ENCODE results near the gene CDC42EP2. TPM values are rescaled to one million over a fixed set of nuclear protein-coding genes. Genes with fewer than 3 reads are reported as not detected.
A peak's percentile ranks its signal among the peaks of the same experiment; 100 is the strongest.

The CDC42EP2 gene
- total and polyA plus RNA-seq, 2 of the 13 experiments (the other 11 are each of a cell fraction or from before 2014, with no cell fraction given), result 2.3 to 7.1 TPM

- TF ChIP-seq ZNF142 (CRISPR knock-in tag; IDR thresholded peaks at IDR 0.05), result no peak
- no peak for TF ChIP-seq HNRNPUL1 (IDR thresholded peaks at IDR 0.05; ENCODE audit: low read depth, low read length)
- peak; percentile 17; the same call in 1 of the 2 replicates for TF ChIP-seq ARID5B (CRISPR knock-in tag; IDR thresholded peaks at IDR 0.05)
- TF ChIP-seq DRAP1 (CRISPR knock-in tag; IDR thresholded peaks at IDR 0.05), result no peak
- TF ChIP-seq FOXK2 (IDR thresholded peaks at IDR 0.05), result no peak
- no peak for TF ChIP-seq ZNF552 (CRISPR knock-in tag; IDR thresholded peaks at IDR 0.05; ENCODE audit: borderline replicate concordance)
- TF ChIP-seq ZNF274 (CRISPR knock-in tag; IDR thresholded peaks at IDR 0.05), result no peak
- no peak for TF ChIP-seq MYPOP (CRISPR knock-in tag; IDR thresholded peaks at IDR 0.05)
- no peak for TF ChIP-seq ZFYVE20 (CRISPR knock-in tag; IDR thresholded peaks at IDR 0.05; ENCODE audit: borderline replicate concordance, low read depth)
- no peak for TF ChIP-seq ZNF672 (CRISPR knock-in tag; IDR thresholded peaks at IDR 0.05)
- no peak for TF ChIP-seq HNRNPLL (IDR thresholded peaks at IDR 0.05; ENCODE audit: low read depth, low read length, poor library complexity, severe bottlenecking)
- TF ChIP-seq ZMAT5 (CRISPR knock-in tag; IDR thresholded peaks at IDR 0.05; ENCODE audit: borderline replicate concordance, low read depth), result no peak
- 0 out of 2 replicates have a peak, but pooled peaks have one; percentile 56 for TF ChIP-seq ZNF878 (CRISPR knock-in tag; IDR thresholded peaks at IDR 0.05)
- no peak for TF ChIP-seq ZNF777 (CRISPR knock-in tag; IDR thresholded peaks at IDR 0.05)
- no peak for TF ChIP-seq MIER2 (CRISPR knock-in tag; IDR thresholded peaks at IDR 0.05)
- no peak for TF ChIP-seq SNRNP70 (IDR thresholded peaks at IDR 0.05; ENCODE audit: low read depth, low read length)
- no peak for TF ChIP-seq ZNF263 (CRISPR knock-in tag; IDR thresholded peaks at IDR 0.05)
- no peak for TF ChIP-seq BCL6 (CRISPR knock-in tag; IDR thresholded peaks at IDR 0.05)
Observed at GRCh38 chr11:65295571-65296341, 18.9 kb upstream of the CDC42EP2 start (continued).
